Measurements from ENCODE around the gene LRP1B. TPM values are rescaled to one million over a fixed set of nuclear protein-coding genes. Genes with fewer than 3 reads are reported as not detected.

The LRP1B gene
- polyA plus RNA-seq, 1 donor, result 1.0 TPM

DNA sequence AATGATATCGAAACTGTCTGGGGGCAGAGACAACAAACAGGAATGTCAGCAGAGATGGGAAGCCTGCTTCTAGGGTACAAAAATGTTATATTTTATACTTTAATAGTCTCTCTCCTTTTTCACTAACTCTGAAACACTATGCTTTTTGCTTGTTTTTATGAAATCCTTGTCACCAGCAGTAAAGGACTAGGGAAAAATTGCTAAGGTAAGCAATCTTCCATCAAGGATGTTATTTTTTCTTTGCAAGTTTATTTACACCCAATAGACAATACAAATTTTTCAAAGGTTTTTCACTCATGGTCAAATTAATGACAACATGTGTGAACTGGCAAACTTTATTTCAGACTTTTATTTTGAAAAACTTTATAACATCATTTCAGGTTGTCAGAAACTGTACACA is 1884.8 kb downstream of the LRP1B start:
- no peak for DNase-seq
- no CpG with 5 or more reads among the region's 1 CpG for WGBS (ENCODE audit: insufficient coverage, low lambda C conversion rate)
- no peak overlapping the region for H3K4me3 ChIP-seq (ENCODE audit: low read length)
- no peaks in the 10 kb centered on the region for H3K27me3 ChIP-seq (ENCODE audit: control insufficient read depth, insufficient read depth, low read length)
- H3K9me3 ChIP-seq (ENCODE audit: control insufficient read depth, low read depth, low read length), result no peaks in the 10 kb centered on the region
- H3K4me1 ChIP-seq (ENCODE audit: control insufficient read depth, insufficient read depth, low read length), result no peaks in the 10 kb centered on the region
- no peaks in the 10 kb centered on the region for H3K36me3 ChIP-seq (ENCODE audit: control insufficient read depth, insufficient read depth, low read length)
- H3K27ac ChIP-seq (ENCODE audit: low read length), result no peak overlapping the region

- WGBS (ENCODE audit: insufficient coverage, low lambda C conversion rate), result 80% methylated on average over 1 of the region's 1 CpG
- Histone ChIP-seq H3K4me3 (ENCODE audit: low read length) (no peak overlapping the region), H3K27me3 (ENCODE audit: control insufficient read depth, insufficient read depth, low read length) (no peaks in the 10 kb centered on the region)
These were observed 1887.9 kb downstream of the LRP1B start for GRCh38 chr2:140242889-140243288.

GRCh38 chr2:140234116-140234515 is 1896.7 kb downstream of the LRP1B start:
- no CpG with 5 or more reads among the region's 3 CpGs for WGBS (ENCODE audit: insufficient coverage, low lambda C conversion rate)
- Histone ChIP-seq H3K4me1 (ENCODE audit: control insufficient read depth, insufficient read depth, low read length) (no peaks in the 10 kb centered on the region), H3K27ac (ENCODE audit: low read length) (no peak overlapping the region), H3K36me3 (ENCODE audit: control insufficient read depth, insufficient read depth, low read length) (no peaks in the 10 kb centered on the region), H3K9me3 (ENCODE audit: control insufficient read depth, low read depth, low read length) (no peaks in the 10 kb centered on the region), H3K27me3 (ENCODE audit: control insufficient read depth, insufficient read depth, low read length) (no peaks in the 10 kb centered on the region), H3K4me3 (ENCODE audit: low read length) (no peak overlapping the region)
- DNase-seq, result no peak

More at GRCh38 chr2:140242889-140243288, 1887.9 kb downstream of the LRP1B start:
- Histone ChIP-seq H3K9me3 (ENCODE audit: control insufficient read depth, low read depth, low read length) (no peaks in the 10 kb centered on the region), H3K36me3 (ENCODE audit: control insufficient read depth, insufficient read depth, low read length) (no peaks in the 10 kb centered on the region), H3K4me1 (ENCODE audit: control insufficient read depth, insufficient read depth, low read length) (no peaks in the 10 kb centered on the region), H3K27ac (ENCODE audit: low read length) (no peak overlapping the region)
- no peak for DNase-seq

DNA sequence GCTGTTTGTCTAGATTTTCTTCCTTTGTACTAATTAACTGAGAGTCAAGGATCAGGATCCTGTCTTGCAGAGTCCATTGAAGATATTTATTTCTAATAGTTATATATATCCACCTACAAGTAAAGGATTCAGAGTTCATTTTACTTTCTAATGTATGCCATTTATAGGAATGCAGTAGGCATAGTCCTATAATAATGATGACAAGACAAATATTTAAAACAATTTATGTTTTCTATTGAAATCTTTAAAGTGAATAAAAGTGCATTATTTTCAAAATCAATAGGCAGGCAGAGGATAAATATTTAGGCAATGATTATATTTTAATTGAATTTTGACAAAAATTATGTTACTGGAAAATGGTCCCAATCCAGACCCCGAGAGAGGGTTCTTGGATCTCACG is 1919.9 kb downstream of the LRP1B start:
- Histone ChIP-seq H3K4me1 (ENCODE audit: control insufficient read depth, insufficient read depth, low read length) (no peaks in the 10 kb centered on the region), H3K4me3 (ENCODE audit: low read length) (no peak overlapping the region), H3K9me3 (ENCODE audit: control insufficient read depth, low read depth, low read length) (no peaks in the 10 kb centered on the region), H3K36me3 (ENCODE audit: control insufficient read depth, insufficient read depth, low read length) (no peaks in the 10 kb centered on the region), H3K27me3 (ENCODE audit: control insufficient read depth, insufficient read depth, low read length) (no peaks in the 10 kb centered on the region), H3K27ac (ENCODE audit: low read length) (no peak overlapping the region)
- 100% methylated on average over 2 of the region's 2 CpGs for whole genome bisulfite sequencing (ENCODE audit: insufficient coverage, low lambda C conversion rate)
- no peak for DNase-seq

GRCh38 chr2:140205093-140205492 is 1925.7 kb downstream of the LRP1B start:
- no peak for DNase-seq
- Histone ChIP-seq H3K9me3 (ENCODE audit: control insufficient read depth, low read depth, low read length) (no peaks in the 10 kb centered on the region), H3K4me1 (ENCODE audit: control insufficient read depth, insufficient read depth, low read length) (no peaks in the 10 kb centered on the region), H3K4me3 (ENCODE audit: low read length) (no peak overlapping the region), H3K36me3 (ENCODE audit: control insufficient read depth, insufficient read depth, low read length) (no peaks in the 10 kb centered on the region), H3K27ac (ENCODE audit: low read length) (no peak overlapping the region), H3K27me3 (ENCODE audit: control insufficient read depth, insufficient read depth, low read length) (no peaks in the 10 kb centered on the region)
- WGBS (ENCODE audit: insufficient coverage, low lambda C conversion rate), result no CpG with 5 or more reads among the region's 2 CpGs

GRCh38 chr2:140203347-140203746 is 1927.5 kb downstream of the LRP1B start:
- DNase-seq, result no peak
- WGBS (ENCODE audit: insufficient coverage, low lambda C conversion rate), result no CpG with 5 or more reads among the region's 6 CpGs

DNA sequence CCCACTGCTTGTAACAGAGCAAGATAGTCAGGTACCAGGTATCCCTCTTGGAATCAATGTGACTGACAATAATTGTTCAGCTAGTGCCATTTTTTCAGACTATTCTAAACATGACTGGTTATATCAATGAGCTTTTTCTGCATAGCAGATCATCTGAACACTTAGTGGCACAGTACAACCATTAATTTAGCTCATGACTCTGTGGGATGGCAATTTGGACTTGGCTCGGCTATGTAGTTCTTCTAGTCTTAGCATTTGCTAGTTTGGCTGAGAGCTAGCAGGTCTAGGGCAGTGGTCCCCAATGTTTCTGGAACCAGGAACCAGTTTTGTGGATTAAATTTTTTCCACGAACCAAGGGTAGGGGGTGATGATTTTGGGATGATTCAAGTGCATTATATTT is 1929.2 kb downstream of the LRP1B start:
- no CpG with 5 or more reads among the region's 2 CpGs for WGBS (ENCODE audit: insufficient coverage, low lambda C conversion rate)
- no peaks in the 10 kb centered on the region for H3K36me3 ChIP-seq (ENCODE audit: control insufficient read depth, insufficient read depth, low read length)
- H3K4me1 ChIP-seq (ENCODE audit: control insufficient read depth, insufficient read depth, low read length), result no peaks in the 10 kb centered on the region

More at GRCh38 chr2:140203347-140203746, 1927.5 kb downstream of the LRP1B start:
- Histone ChIP-seq H3K27me3 (ENCODE audit: control insufficient read depth, insufficient read depth, low read length) (no peaks in the 10 kb centered on the region), H3K4me1 (ENCODE audit: control insufficient read depth, insufficient read depth, low read length) (no peaks in the 10 kb centered on the region), H3K36me3 (ENCODE audit: control insufficient read depth, insufficient read depth, low read length) (no peaks in the 10 kb centered on the region), H3K9me3 (ENCODE audit: control insufficient read depth, low read depth, low read length) (no peaks in the 10 kb centered on the region), H3K27ac (ENCODE audit: low read length) (no peak overlapping the region), H3K4me3 (ENCODE audit: low read length) (no peak overlapping the region)

DNA sequence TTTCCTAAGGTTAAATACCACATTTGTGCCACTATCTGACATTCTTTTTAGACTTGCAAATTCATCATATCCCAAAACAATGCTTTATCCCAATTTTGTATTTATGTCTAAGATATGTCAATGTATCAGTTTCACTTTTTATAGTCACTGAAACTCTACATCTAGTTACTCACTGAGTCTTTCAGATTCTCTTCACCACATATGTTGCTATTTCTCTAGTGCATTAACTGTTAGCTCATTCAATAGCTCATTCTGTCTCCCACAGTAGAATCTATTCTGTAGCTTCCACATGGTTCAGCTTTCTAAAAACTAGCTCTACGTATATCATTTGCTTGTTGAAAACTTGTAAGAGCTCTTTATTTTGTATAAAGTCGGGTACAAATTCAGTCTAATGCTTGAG is 1930.1 kb downstream of the LRP1B start:
- Histone ChIP-seq H3K36me3 (ENCODE audit: control insufficient read depth, insufficient read depth, low read length) (no peaks in the 10 kb centered on the region), H3K27ac (ENCODE audit: low read length) (no peak overlapping the region), H3K27me3 (ENCODE audit: control insufficient read depth, insufficient read depth, low read length) (no peaks in the 10 kb centered on the region), H3K4me3 (ENCODE audit: low read length) (no peak overlapping the region), H3K4me1 (ENCODE audit: control insufficient read depth, insufficient read depth, low read length) (no peaks in the 10 kb centered on the region), H3K9me3 (ENCODE audit: control insufficient read depth, low read depth, low read length) (no peaks in the 10 kb centered on the region)
- DNase-seq, result no peak
- WGBS (ENCODE audit: insufficient coverage, low lambda C conversion rate), result 55% methylated on average over 2 of the region's 2 CpGs

More for the DNA sequence above, 1929.2 kb downstream of the LRP1B start:
- H3K27me3 ChIP-seq (ENCODE audit: control insufficient read depth, insufficient read depth, low read length), result no peaks in the 10 kb centered on the region
- H3K27ac ChIP-seq (ENCODE audit: low read length), result no peak overlapping the region
- no peaks in the 10 kb centered on the region for H3K9me3 ChIP-seq (ENCODE audit: control insufficient read depth, low read depth, low read length)
- no peak overlapping the region for H3K4me3 ChIP-seq (ENCODE audit: low read length)
- DNase-seq, result no peak

DNA sequence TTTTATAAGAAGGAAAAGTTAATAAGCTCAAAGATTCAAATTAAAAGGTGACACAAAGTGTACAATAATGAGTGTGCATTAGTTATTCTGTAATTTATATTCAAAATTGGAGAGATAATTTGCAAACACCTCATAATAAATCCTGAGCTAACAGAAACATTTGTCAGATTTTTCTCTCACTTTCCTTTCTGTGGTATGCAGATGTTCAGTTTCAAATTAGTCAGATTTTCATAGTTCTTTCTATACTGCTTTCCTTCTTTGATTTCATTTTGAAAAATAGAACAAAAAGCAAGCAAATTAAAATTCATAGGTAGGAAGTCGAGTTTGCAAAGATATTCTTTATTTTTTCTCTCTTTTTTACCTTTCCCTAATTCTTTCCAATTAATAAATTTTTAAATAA is 1930.5 kb downstream of the LRP1B start:
- DNase-seq, result no peak
- 31% methylated on average over 1 of the region's 1 CpG for WGBS (ENCODE audit: insufficient coverage, low lambda C conversion rate)
- H3K4me1 ChIP-seq (ENCODE audit: control insufficient read depth, insufficient read depth, low read length), result no peaks in the 10 kb centered on the region
- no peaks in the 10 kb centered on the region for H3K27me3 ChIP-seq (ENCODE audit: control insufficient read depth, insufficient read depth, low read length)
- no peaks in the 10 kb centered on the region for H3K36me3 ChIP-seq (ENCODE audit: control insufficient read depth, insufficient read depth, low read length)
- no peak overlapping the region for H3K4me3 ChIP-seq (ENCODE audit: low read length)
- H3K27ac ChIP-seq (ENCODE audit: low read length), result no peak overlapping the region
- H3K9me3 ChIP-seq (ENCODE audit: control insufficient read depth, low read depth, low read length), result no peaks in the 10 kb centered on the region

DNA sequence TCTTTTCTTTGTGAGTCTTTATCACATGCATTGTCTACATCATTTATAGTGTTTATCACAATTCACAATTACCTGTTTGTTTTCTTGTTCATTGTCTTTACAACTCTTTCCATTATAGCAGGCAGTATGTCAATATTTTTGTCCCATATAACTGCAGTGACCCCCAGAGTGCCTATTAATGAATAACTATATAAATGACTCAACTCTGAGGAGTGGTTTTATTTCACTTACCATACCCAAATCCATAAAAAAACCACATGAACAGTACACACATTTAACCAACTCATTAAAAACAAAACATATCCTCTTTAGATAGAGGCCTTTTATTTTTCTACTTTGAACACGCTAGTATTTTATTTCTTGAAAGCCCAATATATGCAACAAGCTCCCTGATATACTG is 1931.5 kb downstream of the LRP1B start:
- 80% methylated on average over 1 of the region's 1 CpG for WGBS (ENCODE audit: insufficient coverage, low lambda C conversion rate)
- Histone ChIP-seq H3K36me3 (ENCODE audit: control insufficient read depth, insufficient read depth, low read length) (no peaks in the 10 kb centered on the region), H3K4me1 (ENCODE audit: control insufficient read depth, insufficient read depth, low read length) (no peaks in the 10 kb centered on the region), H3K9me3 (ENCODE audit: control insufficient read depth, low read depth, low read length) (no peaks in the 10 kb centered on the region), H3K27me3 (ENCODE audit: control insufficient read depth, insufficient read depth, low read length) (no peaks in the 10 kb centered on the region), H3K4me3 (ENCODE audit: low read length) (no peak overlapping the region), H3K27ac (ENCODE audit: low read length) (no peak overlapping the region)
- DNase-seq, result no peak

- Histone ChIP-seq H3K4me1 (ENCODE audit: control insufficient read depth, insufficient read depth, low read length) (no peaks in the 10 kb centered on the region), H3K9me3 (ENCODE audit: control insufficient read depth, low read depth, low read length) (no peaks in the 10 kb centered on the region), H3K4me3 (ENCODE audit: low read length) (no peak overlapping the region), H3K36me3 (ENCODE audit: control insufficient read depth, insufficient read depth, low read length) (no peaks in the 10 kb centered on the region), H3K27ac (ENCODE audit: low read length) (no peak overlapping the region), H3K27me3 (ENCODE audit: control insufficient read depth, insufficient read depth, low read length) (no peaks in the 10 kb centered on the region)
- no peak for DNase-seq
- 94% methylated on average over 2 of the region's 4 CpGs for WGBS (ENCODE audit: insufficient coverage, low lambda C conversion rate)
These were observed 1943.7 kb downstream of the LRP1B start for GRCh38 chr2:140187086-140187485.

Data from large intestine (tissue), 3 donors.